SK-N-SH (cell line): ENCODE measurements around the gene PROM1.

Experiments used
- CTCF ChIP-seq: fragments of 200-600 bp; sonication (generic); IDR thresholded peaks from 2 replicates; pipeline ENCODE4 v1.6.1; 2017; ENCODE audit warnings: antibody characterized with exemption, mild to moderate bottlenecking, moderate library complexity
- SIN3A ChIP-seq: IDR thresholded peaks from 2 replicates; pipeline ENCODE4 v1.6.1; 2012; ENCODE audit warnings: low read depth, mild to moderate bottlenecking, low read length, moderate library complexity, borderline replicate concordance
- TF ChIP-seq, protein P1 (sequence below): IDR thresholded peaks from 2 replicates; pipeline ENCODE4 v1.4.0; 2012; ENCODE audit warnings: low read depth, borderline replicate concordance

DNA sequence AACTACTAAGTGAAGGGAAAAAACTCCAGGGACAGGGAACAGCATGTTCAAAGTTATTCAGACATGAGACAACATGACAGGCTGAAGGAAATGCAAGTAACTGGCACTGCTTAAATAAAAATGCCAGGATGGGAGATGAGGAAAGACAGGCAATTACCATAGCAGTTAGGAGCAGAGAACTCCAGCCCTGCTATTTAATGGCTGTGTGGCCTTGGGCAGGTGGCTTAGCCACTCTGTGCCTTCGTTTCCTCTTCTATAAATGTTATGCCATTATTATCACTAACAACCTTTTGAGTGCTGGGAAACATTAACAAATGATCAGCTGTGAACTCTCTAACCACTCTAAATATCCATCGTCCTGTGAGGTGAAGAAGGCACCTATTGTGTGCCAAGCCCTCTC, 32.7 kb downstream of the PROM1 start:
- TF ChIP-seq, protein P1, sequence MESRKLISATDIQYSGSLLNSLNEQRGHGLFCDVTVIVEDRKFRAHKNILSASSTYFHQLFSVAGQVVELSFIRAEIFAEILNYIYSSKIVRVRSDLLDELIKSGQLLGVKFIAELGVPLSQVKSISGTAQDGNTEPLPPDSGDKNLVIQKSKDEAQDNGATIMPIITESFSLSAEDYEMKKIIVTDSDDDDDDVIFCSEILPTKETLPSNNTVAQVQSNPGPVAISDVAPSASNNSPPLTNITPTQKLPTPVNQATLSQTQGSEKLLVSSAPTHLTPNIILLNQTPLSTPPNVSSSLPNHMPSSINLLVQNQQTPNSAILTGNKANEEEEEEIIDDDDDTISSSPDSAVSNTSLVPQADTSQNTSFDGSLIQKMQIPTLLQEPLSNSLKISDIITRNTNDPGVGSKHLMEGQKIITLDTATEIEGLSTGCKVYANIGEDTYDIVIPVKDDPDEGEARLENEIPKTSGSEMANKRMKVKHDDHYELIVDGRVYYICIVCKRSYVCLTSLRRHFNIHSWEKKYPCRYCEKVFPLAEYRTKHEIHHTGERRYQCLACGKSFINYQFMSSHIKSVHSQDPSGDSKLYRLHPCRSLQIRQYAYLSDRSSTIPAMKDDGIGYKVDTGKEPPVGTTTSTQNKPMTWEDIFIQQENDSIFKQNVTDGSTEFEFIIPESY: no peak
- no peak for TF ChIP-seq CTCF
- TF ChIP-seq SIN3A: no peak
